GM12892 (cell line): ENCODE data around the gene AMHR2.

ENCODE experiments used
- POLR2A ChIP-seq: IDR thresholded peaks from 2 replicates; pipeline ENCODE4 v1.6.1; 2011; ENCODE audit warnings: low read depth, low read length, control low read depth
- TAF1 ChIP-seq: IDR thresholded peaks from 2 replicates; pipeline ENCODE4 v1.6.1; 2011; ENCODE audit warnings: low read depth, mild to moderate bottlenecking, control low read depth, low read length, borderline replicate concordance

- TF ChIP-seq TAF1 = no peak
- peak; percentile 43; the same call in 1 of the 2 replicates for TF ChIP-seq POLR2A
Observed at GRCh38 chr12:53462935-53463334, 39.3 kb downstream of the AMHR2 start.
